Medulla oblongata (tissue), 1 donor: Measurements from ENCODE around the gene GYS1.

Experiments
- DNase-seq: peaks from one replicate; pipeline ENCODE4 v3.0.0-alpha.2; 2015; ENCODE audit errors: extremely low spot score

The GYS1 gene

GRCh38 chr19:48988860-48989259 is 4.2 kb downstream of the GYS1 start:
- DNase-seq, result no peak

DNA sequence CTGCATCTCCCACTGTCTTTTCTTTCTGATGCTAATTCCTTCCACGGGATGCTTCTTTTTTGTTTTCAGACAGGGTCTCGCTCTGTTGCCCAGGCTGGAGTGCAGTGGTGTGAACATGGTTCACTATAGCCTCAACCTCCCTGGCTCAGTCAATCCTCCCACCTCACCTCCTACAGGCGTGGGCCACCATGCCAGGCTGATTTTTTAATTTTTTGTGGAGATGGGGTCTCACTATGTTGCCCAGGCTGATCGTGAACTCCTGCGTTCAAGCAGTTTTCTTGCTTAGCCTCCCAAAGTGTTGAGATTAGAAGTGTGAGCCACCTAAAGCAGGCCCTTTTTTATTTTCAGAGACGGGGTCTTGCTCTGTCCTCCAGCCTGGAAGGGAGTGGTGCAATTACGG is 4.8 kb downstream of the GYS1 start:
- no peak for DNase-seq

- DNase-seq, result no peak
Measured at GRCh38 chr19:48987323-48987722, 5.8 kb downstream of the GYS1 start.

GRCh38 chr19:48986211-48986610 is 6.9 kb downstream of the GYS1 start:
- DNase-seq, result no peak

DNA sequence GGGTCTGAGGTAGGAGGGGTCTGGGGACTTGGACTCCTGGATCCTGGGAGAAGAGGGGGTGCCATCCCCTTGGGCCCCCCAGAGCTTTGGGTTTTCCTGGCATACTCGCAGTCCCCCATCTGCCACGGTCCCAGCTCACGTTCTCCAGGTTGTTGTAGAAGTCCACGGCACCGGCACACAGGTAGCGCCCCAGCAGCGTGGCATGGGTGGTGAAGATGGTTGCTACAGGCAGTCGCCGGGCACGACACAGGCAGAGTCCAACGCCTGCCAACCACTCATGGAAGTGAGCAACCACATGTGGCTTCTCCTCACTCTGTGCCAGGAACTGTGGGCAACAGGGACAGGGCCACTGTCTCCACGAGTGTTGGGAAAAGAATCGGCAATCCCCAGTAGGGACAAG is 7.4 kb downstream of the GYS1 start:
- no peak for DNase-seq

DNA sequence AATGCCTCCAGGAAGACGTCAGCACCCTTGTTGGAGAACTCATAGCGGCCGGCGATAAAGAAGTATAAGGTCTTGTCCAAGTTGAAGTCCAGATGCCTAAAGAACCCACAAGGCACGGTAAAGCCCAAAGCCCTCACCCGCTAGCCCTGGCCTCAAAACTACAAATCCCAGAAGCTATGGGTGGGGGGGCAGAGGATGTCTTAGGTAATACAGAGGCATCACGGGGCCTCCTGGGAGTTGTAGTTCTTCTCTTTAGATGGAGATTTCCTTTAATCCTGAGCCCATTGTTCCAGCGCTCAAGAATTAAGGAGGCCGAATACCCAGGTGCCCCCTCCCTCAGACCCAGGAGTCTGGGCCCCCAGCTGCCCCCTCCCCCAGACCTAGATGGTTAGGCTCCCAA is 10.8 kb downstream of the GYS1 start:
- DNase-seq, result no peak

DNA sequence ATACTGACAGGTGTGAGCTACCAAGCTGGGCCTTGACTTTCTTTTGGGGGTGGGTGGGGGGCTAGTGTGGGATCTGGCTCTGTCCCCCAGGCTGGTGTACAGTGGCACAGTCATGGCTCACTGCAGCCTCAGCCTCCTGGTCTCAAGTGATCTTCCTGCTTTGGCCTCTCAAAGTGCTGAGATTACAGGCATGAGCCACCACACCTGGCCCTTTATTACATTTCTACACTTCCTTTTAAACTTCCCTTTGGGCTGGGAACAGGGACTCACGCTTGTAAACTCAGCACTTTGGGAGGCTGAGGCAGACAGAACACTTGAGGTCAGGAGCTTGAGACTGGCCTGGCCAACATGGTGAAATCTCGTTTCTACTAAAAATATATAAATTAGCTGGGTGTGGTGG is 16.0 kb downstream of the GYS1 start:
- no peak for DNase-seq

- DNase-seq, result no peak
Measured at GRCh38 chr19:48975947-48976847, 16.9 kb downstream of the GYS1 start.

DNA sequence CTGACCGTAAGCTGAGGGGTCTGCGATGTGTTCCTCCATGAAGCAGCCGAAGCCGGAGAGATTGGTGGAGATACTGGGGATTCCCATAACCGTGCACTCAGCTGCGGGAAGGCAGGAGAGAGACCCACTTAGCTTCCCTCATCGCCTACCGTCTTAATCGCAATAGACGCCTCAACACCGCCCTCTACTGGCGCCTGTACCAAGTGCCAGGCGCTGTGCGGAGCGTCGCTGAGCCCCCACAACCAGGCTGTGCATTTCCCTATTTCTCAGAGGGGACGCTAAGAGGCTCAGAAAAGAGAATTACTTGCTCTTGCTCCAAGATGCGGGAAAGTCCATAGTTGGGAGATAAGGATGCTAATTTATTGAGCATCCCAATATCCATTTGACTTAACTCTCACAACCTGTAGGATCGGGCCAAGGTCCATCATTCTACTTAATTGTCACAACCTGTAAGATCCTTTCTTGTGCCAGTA is 22.1 kb downstream of the GYS1 start:
- DNase-seq, result peak; percentile 87

- DNase-seq, result no peak
Measured at GRCh38 chr19:48970139-48970766, 22.9 kb downstream of the GYS1 start.

DNA sequence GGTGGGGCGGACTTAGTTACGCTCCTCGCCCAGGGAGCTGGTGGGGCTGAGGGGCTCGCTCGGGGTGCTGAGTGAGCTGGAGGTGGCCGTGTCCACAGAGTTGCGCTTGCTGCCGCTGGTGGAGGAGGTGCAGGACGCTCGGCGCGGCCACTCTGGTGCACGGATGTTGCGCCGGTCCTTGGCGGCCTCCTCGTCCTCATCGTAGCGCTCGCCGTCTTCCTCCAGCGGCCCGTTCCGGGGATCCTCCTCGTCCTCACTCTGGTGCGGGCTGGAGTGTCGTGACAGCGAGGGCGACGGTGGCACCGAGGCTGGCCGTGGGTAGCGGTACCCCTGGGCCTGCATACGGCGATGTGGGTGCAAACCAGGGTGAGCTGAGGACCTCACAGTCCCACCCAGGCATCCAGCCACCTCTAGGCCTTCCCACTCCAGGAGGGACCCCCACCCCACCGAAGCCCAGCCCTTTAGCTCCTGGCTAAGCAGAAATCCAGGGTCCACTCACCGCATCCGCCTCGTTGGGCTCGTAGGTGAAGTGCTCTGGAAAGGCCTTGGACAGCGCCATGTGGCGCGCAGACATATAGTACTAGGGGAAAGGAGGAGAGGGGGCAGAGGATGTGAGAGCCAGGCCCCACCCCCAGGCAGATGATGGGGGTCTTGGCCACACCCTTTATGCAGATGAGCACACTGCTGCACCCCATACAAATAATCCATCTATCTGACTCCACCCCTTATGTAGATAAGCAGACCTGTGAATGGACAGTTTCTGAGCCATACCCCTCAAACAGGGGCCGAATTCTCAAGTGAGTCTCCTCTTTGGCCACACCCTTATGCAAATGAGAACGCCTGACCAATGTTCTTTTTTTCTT is 23.6 kb downstream of the GYS1 start:
- no peak for DNase-seq

- DNase-seq, result no peak
Measured at GRCh38 chr19:48968813-48969218, 24.3 kb downstream of the GYS1 start.

GRCh38 chr19:48968179-48968661 is 24.9 kb downstream of the GYS1 start:
- DNase-seq, result no peak

DNA sequence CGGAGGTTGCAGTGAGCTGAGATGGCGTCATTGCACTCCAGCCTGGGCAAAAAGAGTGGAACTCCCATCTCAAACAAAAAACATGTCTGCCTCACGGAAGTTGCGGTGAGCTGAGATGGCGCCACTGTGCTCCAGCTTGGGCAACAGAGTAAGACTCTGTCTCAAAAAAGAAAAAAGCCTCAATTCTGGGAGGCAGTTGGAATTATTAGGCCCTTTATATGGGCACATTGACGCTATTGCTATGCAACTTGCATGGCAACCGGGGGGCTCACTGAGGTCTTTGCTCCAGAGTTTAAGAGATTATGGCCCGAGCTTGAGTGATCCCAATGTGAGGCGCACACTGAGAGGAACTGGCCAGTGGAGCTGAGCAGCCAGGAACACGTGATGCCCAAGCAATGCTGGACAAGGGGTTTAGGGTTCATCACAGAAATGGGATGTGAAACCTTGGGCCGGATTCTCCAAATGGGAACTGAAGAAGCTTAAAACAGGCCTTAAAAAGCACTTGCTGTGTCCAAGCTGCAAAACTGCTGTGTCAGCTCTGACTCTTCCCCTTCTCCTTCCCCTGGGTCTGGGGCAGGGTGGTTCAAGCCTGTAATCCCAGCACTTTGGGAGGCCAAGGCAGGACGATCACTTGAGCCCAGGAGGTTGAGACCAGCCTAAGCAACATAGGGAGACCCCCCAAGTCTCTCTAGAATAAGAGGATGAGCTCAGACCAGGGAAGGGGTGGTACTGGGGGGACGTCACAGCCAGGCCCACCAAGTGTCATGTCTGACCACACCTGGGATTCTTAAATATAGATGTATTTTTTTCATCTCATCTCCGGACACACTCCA is 25.5 kb downstream of the GYS1 start:
- DNase-seq, result peak; percentile 92

DNA sequence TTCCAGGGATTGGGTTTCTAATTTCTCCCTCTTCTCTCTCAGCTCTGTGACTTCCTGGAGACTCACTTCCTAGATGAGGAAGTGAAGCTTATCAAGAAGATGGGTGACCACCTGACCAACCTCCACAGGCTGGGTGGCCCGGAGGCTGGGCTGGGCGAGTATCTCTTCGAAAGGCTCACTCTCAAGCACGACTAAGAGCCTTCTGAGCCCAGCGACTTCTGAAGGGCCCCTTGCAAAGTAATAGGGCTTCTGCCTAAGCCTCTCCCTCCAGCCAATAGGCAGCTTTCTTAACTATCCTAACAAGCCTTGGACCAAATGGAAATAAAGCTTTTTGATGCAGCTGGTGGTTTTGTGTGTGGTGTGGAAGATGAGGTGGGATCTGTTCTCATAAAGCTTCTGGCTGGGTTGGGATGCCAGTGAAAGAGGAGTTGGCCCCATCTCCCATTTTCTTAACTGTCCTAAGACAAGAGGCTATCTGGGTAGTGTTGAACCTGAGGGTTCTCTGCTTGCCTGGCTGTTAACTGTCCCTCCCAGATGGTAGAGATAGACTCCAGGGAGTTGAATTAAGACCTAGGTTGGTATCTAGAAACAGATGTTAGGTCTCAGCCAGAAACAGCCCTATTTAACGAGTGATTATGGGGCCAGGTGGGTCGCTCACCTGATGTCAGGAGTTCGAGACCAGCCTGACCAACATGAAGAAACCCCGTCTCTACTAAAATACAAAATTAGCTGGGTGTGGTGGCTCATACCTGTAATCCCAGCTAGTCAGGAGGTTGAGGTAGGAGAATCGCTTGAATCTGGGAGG is 26.4 kb downstream of the GYS1 start:
- peak; percentile 39 for DNase-seq

GRCh38 chr19:48965806-48966540 is 27.1 kb downstream of the GYS1 start:
- DNase-seq, result peak; percentile 91

- DNase-seq, result peak; percentile 99
Measured at GRCh38 chr19:48965040-48965805, 27.9 kb downstream of the GYS1 start, which contains the start of gene FTL. TSS of gene FTL (plus strand) at chr19:48965309. CDS start at chr19:48965508, 199 bp downstream.

DNA sequence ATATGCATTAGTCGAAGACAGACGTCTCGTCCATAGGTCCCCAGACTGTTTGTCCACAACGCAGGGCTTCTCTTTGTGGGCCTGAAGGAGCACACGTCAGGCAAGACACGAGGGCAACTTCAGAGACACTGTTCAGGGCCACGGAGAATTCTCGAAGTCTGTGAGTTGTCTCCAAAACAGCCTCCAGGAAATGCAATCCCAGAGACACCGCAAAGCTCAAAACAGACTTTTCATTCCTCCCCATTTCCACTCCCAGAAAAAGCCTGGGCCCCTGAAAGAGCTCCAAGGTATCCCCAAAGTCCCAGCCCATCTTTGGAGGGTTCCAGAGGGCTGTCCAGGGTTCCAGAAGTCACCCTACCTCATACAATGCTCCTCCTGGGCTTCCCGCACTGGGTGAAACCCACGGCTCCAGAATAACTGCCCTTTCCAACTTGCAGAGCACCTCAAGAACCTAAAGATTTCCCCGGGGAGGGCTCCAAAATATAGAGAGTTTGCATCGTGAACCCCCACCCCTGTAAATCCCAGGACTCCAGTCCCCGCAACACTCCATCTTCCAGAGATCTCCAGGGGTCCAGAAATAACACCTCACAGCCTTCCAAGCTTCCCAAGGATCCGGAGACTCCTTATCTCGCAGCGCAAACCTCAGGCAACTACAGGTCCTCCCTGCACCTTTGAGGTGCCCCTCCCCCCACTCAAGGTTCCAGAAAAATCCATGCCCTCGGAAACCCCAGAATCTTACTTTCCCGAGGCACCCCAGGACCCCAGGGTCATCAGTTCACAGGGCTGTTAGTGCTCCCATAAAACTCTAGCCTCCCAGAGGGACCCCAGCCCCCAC is 28.7 kb downstream of the GYS1 start:
- peak; percentile 69 for DNase-seq
